ENCODE data around the gene USP48.

DNA sequence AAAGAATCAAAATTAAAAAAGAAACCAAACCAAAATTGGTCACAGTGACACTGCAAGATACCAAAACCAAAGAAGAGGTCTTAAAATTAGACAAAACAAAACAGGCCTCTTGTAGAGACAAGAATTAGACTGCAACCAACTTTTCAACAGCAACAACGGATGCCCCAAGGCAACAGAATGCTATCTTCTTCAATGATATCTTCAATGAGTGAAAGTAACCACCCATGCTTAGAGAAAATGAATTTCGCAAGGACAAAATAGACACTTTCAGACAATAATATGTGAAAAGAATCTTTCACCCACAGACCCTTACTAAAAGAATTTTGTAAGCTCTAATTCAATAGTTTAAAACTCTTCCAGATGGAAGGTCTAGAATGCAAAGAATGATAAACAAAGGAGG, 41.7 kb downstream of the USP48 start:
- TF ChIP-seq, protein P1, sequence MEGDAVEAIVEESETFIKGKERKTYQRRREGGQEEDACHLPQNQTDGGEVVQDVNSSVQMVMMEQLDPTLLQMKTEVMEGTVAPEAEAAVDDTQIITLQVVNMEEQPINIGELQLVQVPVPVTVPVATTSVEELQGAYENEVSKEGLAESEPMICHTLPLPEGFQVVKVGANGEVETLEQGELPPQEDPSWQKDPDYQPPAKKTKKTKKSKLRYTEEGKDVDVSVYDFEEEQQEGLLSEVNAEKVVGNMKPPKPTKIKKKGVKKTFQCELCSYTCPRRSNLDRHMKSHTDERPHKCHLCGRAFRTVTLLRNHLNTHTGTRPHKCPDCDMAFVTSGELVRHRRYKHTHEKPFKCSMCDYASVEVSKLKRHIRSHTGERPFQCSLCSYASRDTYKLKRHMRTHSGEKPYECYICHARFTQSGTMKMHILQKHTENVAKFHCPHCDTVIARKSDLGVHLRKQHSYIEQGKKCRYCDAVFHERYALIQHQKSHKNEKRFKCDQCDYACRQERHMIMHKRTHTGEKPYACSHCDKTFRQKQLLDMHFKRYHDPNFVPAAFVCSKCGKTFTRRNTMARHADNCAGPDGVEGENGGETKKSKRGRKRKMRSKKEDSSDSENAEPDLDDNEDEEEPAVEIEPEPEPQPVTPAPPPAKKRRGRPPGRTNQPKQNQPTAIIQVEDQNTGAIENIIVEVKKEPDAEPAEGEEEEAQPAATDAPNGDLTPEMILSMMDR (conservative IDR thresholded peaks at IDR 0.05; ENCODE audit: low read length): no peak
- TF ChIP-seq EZH2phosphoT487 (IDR thresholded peaks at IDR 0.05; ENCODE audit: borderline replicate concordance): no peak
